SU-DHL-6 (cell line): ENCODE data around the gene ZFHX3.

Experiments
- H2AFZ ChIP-seq: fragments of 200-600 bp; sonication (generic); 2 replicates; pipeline ENCODE4 v1.6.1; 2014; ENCODE audit warnings: low read depth, mild to moderate bottlenecking, moderate library complexity, mixed read lengths, antibody characterized with exemption, low read length; ENCODE audit not compliant: severe bottlenecking
- H3F3A ChIP-seq: fragments of 200-600 bp; shearing (Covaris generic); 2 replicates; pipeline ENCODE4 v1.6.0; 2016; ENCODE audit warnings: antibody characterized with exemption, mild to moderate bottlenecking; ENCODE audit not compliant: insufficient read depth
- H3K27ac ChIP-seq: fragments of 200-600 bp; sonication (generic); 2 replicates; pipeline ENCODE4 v1.5.1; 2016; ENCODE audit warnings: low read depth, mild to moderate bottlenecking, low read length, moderate library complexity, mixed read lengths
- H3K27me3 ChIP-seq: fragments of 200-600 bp; sonication (generic), shearing (Covaris generic); 2 replicates; pipeline ENCODE4 v1.6.0; 2014; ENCODE audit warnings: mild to moderate bottlenecking, low read length
- H3K36me3 ChIP-seq: fragments of 200-600 bp; sonication (generic); 2 replicates; pipeline ENCODE4 v1.6.1; 2014; ENCODE audit warnings: mild to moderate bottlenecking, low read length, mixed read lengths
- H3K4me2 ChIP-seq: fragments of 300-600, 200-600 bp; shearing (Covaris generic), sonication (generic); 2 replicates; pipeline ENCODE4 v1.6.0; 2014; ENCODE audit warnings: low read length, low read depth, mild to moderate bottlenecking; ENCODE audit not compliant: poor library complexity, severe bottlenecking
- H3K4me3 ChIP-seq: fragments of 200-600 bp; sonication (generic); 2 replicates; pipeline ENCODE4 v1.5.1; 2014; ENCODE audit warnings: antibody characterized with exemption, low read length, mild to moderate bottlenecking, mixed read lengths; ENCODE audit not compliant: insufficient read depth, poor library complexity, severe bottlenecking
- H3K79me2 ChIP-seq: fragments of 200-600 bp; sonication (generic); 2 replicates; pipeline ENCODE4 v1.6.1; 2014; ENCODE audit warnings: mild to moderate bottlenecking, low read length, moderate library complexity; ENCODE audit not compliant: insufficient read depth
- H3K9ac ChIP-seq: fragments of 200-600 bp; sonication (generic); 2 replicates; pipeline ENCODE4 v1.7.0; 2014; ENCODE audit warnings: mild to moderate bottlenecking, low read length
- H3K9me2 ChIP-seq: fragments of 200-600 bp; sonication (generic); replicated peaks from 2 replicates; pipeline ENCODE4 v1.6.1; 2014; ENCODE audit warnings: low read length; ENCODE audit not compliant: insufficient read depth
- H3K9me3 ChIP-seq: fragments of 200-600 bp; sonication (generic); 2 replicates; pipeline ENCODE4 v1.6.1; 2014; ENCODE audit warnings: low read length, mixed read lengths; ENCODE audit not compliant: insufficient read depth
- H4K20me1 ChIP-seq: fragments of 200-600 bp; sonication (generic); 2 replicates; pipeline ENCODE4 v1.6.1; 2014; ENCODE audit warnings: low read depth, mild to moderate bottlenecking, antibody characterized with exemption, low read length, moderate library complexity, mixed read lengths
- EZH2phosphoT487 ChIP-seq: fragments of 200-600 bp; sonication (generic), shearing (Covaris generic); conservative IDR thresholded peaks from 2 replicates; pipeline ENCODE4 v1.6.1; 2018; ENCODE audit warnings: mild to moderate bottlenecking, antibody characterized with exemption, low read length, moderate library complexity, mixed read lengths
- TF ChIP-seq, protein P1 (sequence below): fragments of 200-600 bp; sonication (generic); IDR thresholded peaks from one replicate; pipeline ENCODE4 v1.5.1; 2017; ENCODE audit warnings: antibody characterized with exemption, mild to moderate bottlenecking, low read length, moderate library complexity; ENCODE audit not compliant: insufficient read depth, poor library complexity, severe bottlenecking

The ZFHX3 gene

DNA sequence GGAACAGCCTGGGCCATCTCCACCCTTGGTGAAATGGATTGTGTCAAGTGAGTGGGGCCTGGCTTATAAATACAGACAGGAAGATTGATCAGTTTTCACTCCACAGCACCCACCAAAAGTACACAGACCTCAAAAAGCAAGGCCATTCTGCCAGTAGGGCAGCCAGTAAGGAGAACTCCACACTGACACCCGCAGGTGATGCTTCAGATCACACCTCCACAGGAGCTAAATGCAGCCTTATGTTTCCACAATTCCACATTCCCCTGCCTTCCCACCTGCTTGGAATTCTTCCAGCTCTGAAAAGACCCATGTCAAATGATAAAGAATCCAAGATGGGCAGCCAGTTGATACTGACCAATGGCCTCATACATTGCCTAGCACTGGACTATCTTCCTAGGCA is 191.1 kb downstream of the ZFHX3 start:
- Histone ChIP-seq H3K4me2 (no peak overlapping the region), H3F3A (no peaks in the 10 kb centered on the region)

DNA sequence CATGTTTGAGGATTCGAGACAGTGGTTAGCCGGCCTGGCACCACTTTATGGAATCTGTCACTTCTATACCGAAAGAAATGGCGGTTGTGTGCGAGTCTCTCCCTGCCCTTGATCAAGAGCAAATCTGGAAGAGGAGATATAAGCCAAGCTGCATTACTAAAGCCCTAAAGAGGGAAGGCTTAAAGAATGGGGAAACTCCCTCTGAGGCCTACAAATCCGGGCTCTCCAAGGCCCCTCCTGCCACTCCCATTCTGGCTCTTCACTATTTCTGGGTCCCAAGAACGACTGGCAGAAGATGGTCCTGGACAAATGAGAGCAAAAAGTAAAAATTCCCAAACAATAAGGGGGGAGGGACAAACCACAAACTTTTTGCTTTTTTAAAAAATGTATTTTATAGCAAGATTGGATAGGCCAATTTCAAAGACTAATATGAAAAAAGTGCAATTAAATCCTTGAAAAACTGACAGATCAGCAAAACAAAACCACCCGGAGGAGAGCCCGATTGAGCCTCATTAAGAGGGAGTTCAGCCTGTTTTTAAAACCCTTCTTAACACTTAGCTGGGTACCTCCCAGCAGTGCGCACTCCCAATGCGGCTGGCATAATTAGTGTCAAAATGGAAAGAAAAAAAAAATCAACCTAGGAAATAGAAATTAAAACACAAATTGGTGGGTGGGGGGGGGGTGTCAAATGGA is 193.5 kb downstream of the ZFHX3 start:
- no peak overlapping the region for H3K4me3 ChIP-seq
- no peaks in the 10 kb centered on the region for H3K9me2 ChIP-seq
- no peaks in the 10 kb centered on the region for H3F3A ChIP-seq
- no peak overlapping the region for H2AFZ ChIP-seq
- H3K79me2 ChIP-seq = no peaks in the 10 kb centered on the region
- no peak for TF ChIP-seq EZH2phosphoT487
- TF ChIP-seq, protein P1, sequence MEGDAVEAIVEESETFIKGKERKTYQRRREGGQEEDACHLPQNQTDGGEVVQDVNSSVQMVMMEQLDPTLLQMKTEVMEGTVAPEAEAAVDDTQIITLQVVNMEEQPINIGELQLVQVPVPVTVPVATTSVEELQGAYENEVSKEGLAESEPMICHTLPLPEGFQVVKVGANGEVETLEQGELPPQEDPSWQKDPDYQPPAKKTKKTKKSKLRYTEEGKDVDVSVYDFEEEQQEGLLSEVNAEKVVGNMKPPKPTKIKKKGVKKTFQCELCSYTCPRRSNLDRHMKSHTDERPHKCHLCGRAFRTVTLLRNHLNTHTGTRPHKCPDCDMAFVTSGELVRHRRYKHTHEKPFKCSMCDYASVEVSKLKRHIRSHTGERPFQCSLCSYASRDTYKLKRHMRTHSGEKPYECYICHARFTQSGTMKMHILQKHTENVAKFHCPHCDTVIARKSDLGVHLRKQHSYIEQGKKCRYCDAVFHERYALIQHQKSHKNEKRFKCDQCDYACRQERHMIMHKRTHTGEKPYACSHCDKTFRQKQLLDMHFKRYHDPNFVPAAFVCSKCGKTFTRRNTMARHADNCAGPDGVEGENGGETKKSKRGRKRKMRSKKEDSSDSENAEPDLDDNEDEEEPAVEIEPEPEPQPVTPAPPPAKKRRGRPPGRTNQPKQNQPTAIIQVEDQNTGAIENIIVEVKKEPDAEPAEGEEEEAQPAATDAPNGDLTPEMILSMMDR = no peak
- no peaks in the 10 kb centered on the region for H4K20me1 ChIP-seq
- H3K9me3 ChIP-seq = no peaks in the 10 kb centered on the region
- H3K4me2 ChIP-seq = no peak overlapping the region
- H3K27ac ChIP-seq = no peak overlapping the region
- no peaks in the 10 kb centered on the region for H3K36me3 ChIP-seq
- H3K9ac ChIP-seq = no peak overlapping the region
- no peaks in the 10 kb centered on the region for H3K27me3 ChIP-seq

More for the DNA sequence above, 191.1 kb downstream of the ZFHX3 start:
- H2AFZ ChIP-seq = no peak overlapping the region
- no peaks in the 10 kb centered on the region for H4K20me1 ChIP-seq
- no peaks in the 10 kb centered on the region for H3K9me3 ChIP-seq
- no peaks in the 10 kb centered on the region for H3K36me3 ChIP-seq
- H3K9ac ChIP-seq = no peak overlapping the region
- no peaks in the 10 kb centered on the region for H3K79me2 ChIP-seq
- no peaks in the 10 kb centered on the region for H3K27me3 ChIP-seq
- TF ChIP-seq EZH2phosphoT487 = no peak
- TF ChIP-seq, protein P1 = no peak
- no peak overlapping the region for H3K27ac ChIP-seq
- H3K9me2 ChIP-seq = no peaks in the 10 kb centered on the region
- H3K4me3 ChIP-seq = no peak overlapping the region

DNA sequence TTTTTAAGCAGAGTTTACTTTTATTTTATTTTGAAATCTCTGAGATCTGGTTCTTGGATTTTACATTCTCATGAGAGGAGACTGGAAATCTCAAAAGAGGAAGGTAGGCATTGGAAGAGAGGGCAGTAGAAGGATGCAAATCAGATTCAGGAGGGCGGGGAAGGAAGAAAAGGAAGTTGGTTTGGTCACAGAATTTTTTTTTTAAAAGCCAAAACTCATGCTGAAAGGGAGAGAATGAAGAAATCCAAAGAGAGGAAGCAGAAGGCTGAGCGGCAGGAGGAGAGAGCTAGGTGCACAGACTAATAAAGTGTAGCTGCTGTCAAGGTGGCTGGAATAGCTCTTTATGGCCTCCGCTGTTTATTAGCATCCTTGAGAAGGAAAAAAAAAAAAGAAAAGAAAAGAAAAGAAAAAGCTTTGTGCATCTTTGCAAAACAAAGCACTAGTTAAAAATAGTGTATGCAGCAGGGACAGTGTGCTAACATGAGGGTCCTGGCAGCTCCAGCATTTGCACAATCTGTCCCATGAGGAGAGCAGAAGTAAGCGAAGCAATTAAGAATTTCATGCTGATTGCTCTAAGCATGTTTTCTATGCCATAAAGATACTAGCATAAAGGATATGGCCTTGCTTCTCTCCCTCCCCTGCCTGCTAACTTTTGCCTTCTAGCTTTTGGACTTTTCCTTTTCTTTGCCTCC is 194.2 kb downstream of the ZFHX3 start:
- Histone ChIP-seq H2AFZ (no peak overlapping the region), H3K9me3 (no peaks in the 10 kb centered on the region), H3K79me2 (no peaks in the 10 kb centered on the region), H3K9me2 (no peaks in the 10 kb centered on the region), H4K20me1 (no peaks in the 10 kb centered on the region), H3K9ac (no peak overlapping the region), H3F3A (no peaks in the 10 kb centered on the region), H3K4me3 (no peak overlapping the region), H3K4me2 (no peak overlapping the region), H3K27me3 (no peaks in the 10 kb centered on the region), H3K36me3 (no peaks in the 10 kb centered on the region), H3K27ac (no peak overlapping the region)
- no peak for TF ChIP-seq EZH2phosphoT487
- TF ChIP-seq, protein P1 = no peak
